NT2/D1 (cell line): ENCODE measurements around the gene BCAS3.

Source experiments
- SUZ12 ChIP-seq: IDR thresholded peaks from 2 replicates; pipeline ENCODE4 v1.6.1; 2011; ENCODE audit not compliant: insufficient read length, insufficient read depth; ENCODE audit errors: extremely low read depth
- YY1 ChIP-seq: IDR thresholded peaks from 2 replicates; pipeline ENCODE4 v1.6.1; 2011; ENCODE audit not compliant: insufficient read length, insufficient read depth
- ZNF274 ChIP-seq: IDR thresholded peaks from 2 replicates; pipeline ENCODE4 v1.6.1; 2011; ENCODE audit warnings: mild to moderate bottlenecking, low read depth, low read length

GRCh38 chr17:61026818-61027217 is 349.2 kb downstream of the BCAS3 start:
- no peak for TF ChIP-seq YY1
- no peak for TF ChIP-seq ZNF274
- no peak for TF ChIP-seq SUZ12
